Peyer's patch (tissue), 4 donors: Measurements from ENCODE around the gene SMPD4.
"Not testable (repeated sequence)": the region's sequence is repeated elsewhere in the genome, so short reads cannot be mapped to it uniquely, and the experiment has no call there.

ENCODE experiments used
- POLR2A ChIP-seq, 2 donors: fragments of 450-650 bp; IDR thresholded peaks; one replicate each; pipeline ENCODE4 v1.5.1; 2017; ENCODE audit warnings: antibody characterized with exemption in 2 of 2, mild to moderate bottlenecking in 2 of 2, moderate library complexity in 2 of 2
- TF ChIP-seq, protein P1 (sequence below), 6 experiments: fragments of 450-650 bp in 4 of 6; fragments of 200-600 bp in 2 of 6; sonication (generic) in 1 of 6; IDR thresholded peaks; one replicate each; pipeline ENCODE4 v1.5.1; 2017 to 2019; ENCODE audit warnings: antibody characterized with exemption in 6 of 6, mild to moderate bottlenecking in 3 of 6, moderate library complexity in 1 of 6

DNA sequence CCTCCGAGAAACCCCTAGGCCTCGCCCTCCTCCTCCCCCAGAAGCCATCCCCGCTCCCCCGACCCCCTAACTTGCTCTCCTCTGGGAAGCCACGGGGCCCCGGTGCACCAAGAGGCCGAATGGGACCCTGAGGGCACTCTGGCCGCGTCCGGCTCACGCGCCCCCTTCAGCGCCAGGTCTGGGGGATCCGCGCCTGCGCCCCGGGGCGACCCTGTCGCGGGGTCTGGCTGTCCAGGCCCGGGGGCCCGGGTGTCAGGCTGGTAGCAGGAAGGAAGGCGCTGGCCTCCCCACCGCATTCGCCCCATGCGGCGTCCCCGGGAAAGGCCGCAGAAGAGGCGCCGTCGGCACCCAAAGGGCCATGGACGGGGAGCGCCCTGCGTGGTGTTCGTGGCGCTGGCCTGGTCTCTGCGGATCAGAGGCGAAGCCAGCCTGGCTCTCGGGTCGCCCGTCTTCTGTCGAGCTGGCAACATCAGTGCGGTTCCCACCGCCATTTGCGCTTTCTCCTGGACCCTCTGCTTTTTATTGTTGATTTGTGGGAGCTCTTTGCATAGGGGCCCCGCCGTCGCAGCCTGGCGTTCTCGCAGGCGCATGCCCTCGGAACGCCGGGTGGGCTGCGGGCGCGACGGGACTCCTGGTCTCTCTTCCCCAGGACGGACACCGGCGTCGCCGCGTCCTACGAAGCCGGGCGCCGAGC lies 47.2 kb upstream of the SMPD4 start:
- TF ChIP-seq, protein P1, sequence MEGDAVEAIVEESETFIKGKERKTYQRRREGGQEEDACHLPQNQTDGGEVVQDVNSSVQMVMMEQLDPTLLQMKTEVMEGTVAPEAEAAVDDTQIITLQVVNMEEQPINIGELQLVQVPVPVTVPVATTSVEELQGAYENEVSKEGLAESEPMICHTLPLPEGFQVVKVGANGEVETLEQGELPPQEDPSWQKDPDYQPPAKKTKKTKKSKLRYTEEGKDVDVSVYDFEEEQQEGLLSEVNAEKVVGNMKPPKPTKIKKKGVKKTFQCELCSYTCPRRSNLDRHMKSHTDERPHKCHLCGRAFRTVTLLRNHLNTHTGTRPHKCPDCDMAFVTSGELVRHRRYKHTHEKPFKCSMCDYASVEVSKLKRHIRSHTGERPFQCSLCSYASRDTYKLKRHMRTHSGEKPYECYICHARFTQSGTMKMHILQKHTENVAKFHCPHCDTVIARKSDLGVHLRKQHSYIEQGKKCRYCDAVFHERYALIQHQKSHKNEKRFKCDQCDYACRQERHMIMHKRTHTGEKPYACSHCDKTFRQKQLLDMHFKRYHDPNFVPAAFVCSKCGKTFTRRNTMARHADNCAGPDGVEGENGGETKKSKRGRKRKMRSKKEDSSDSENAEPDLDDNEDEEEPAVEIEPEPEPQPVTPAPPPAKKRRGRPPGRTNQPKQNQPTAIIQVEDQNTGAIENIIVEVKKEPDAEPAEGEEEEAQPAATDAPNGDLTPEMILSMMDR (IDR thresholded peaks at IDR 0.05): not testable (repeated sequence)
- TF ChIP-seq POLR2A (IDR thresholded peaks at IDR 0.05): not testable (repeated sequence)
